Thyroid gland (tissue), 4 donors: ENCODE results near the gene TAF9B. TPM values are rescaled to one million over a fixed set of nuclear protein-coding genes. Genes with fewer than 3 reads are reported as not detected.

Source experiments
- total RNA-seq, 4 donors: library from RNA; depleted of rRNA; stranded (reverse); fragments of >200 nt; gene quantifications; one replicate each; pipeline ENCODE4 v1.2.3, GENCODE V29; 2016

The TAF9B gene
- total RNA-seq, 4 donors from 2014 or later, result 23.0 to 35.2 (median 25.9) TPM

Other genes with a start within 250 kb of the TAF9B start
- 100 to 1,000 TPM in 3 of 4 donors, 10 to 100 TPM in 1; 85.1 to 156 (median 109) TPM for gene MAGT1, start 244.2 kb downstream of the TAF9B start, total RNA-seq
- 100 to 1,000 TPM; 283 to 627 (median 563) TPM for gene COX7B, start 240.2 kb downstream of the TAF9B start, total RNA-seq
- gene ATP7A, start 229.0 kb downstream of the TAF9B start, total RNA-seq, result 10 to 100 TPM; 11.4 to 22.9 (median 14.4) TPM
- not detected for gene PGAM4, start 170.0 kb downstream of the TAF9B start, total RNA-seq
- gene PGK1, start 35.4 kb downstream of the TAF9B start, total RNA-seq, result 100 to 1,000 TPM; 110 to 252 (median 197) TPM
- gene CYSLTR1, start 188.0 kb upstream of the TAF9B start, total RNA-seq, result 1 to 10 TPM; 1.2 to 6.3 (median 2.5) TPM